Measurements from ENCODE around the gene MUC6.

MUC6 gene

GRCh38 chr11:1082728-1083620 is 46.5 kb upstream of the MUC6 start:
- TF ChIP-seq TOX (CRISPR knock-in tag; IDR thresholded peaks at IDR 0.05; ENCODE audit: borderline replicate concordance) (no peak), TCF4 (CRISPR knock-in tag; IDR thresholded peaks at IDR 0.05; ENCODE audit: borderline replicate concordance) (no peak), ARNTL (CRISPR knock-in tag; IDR thresholded peaks at IDR 0.05; ENCODE audit: borderline replicate concordance, low read depth) (no peak), RARB (CRISPR knock-in tag; IDR thresholded peaks at IDR 0.05) (no peak), TSHZ2 (CRISPR knock-in tag; IDR thresholded peaks at IDR 0.05) (no peak), OSR1 (CRISPR knock-in tag; IDR thresholded peaks at IDR 0.05) (no peak), CSDC2 (CRISPR knock-in tag; IDR thresholded peaks at IDR 0.05) (no peak), ZNF565 (CRISPR knock-in tag; conservative IDR thresholded peaks at IDR 0.05; ENCODE audit: low read depth) (no peak)
- TF ChIP-seq, protein P1, sequence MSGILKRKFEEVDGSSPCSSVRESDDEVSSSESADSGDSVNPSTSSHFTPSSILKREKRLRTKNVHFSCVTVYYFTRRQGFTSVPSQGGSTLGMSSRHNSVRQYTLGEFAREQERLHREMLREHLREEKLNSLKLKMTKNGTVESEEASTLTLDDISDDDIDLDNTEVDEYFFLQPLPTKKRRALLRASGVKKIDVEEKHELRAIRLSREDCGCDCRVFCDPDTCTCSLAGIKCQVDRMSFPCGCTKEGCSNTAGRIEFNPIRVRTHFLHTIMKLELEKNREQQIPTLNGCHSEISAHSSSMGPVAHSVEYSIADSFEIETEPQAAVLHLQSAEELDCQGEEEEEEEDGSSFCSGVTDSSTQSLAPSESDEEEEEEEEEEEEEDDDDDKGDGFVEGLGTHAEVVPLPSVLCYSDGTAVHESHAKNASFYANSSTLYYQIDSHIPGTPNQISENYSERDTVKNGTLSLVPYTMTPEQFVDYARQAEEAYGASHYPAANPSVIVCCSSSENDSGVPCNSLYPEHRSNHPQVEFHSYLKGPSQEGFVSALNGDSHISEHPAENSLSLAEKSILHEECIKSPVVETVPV (CRISPR knock-in tag; IDR thresholded peaks at IDR 0.05) = no peak
- peak; percentile 14; the same call in 2 of the 3 replicates for ATAC-seq

- ATAC-seq = no peak; the same call in 2 of the 3 replicates
- TF ChIP-seq TSHZ2 (CRISPR knock-in tag; IDR thresholded peaks at IDR 0.05) (no peak), ESRRG (CRISPR knock-in tag; IDR thresholded peaks at IDR 0.05) (no peak), OSR1 (CRISPR knock-in tag; IDR thresholded peaks at IDR 0.05) (no peak), ISL1 (CRISPR knock-in tag; IDR thresholded peaks at IDR 0.05) (no peak), ARNTL (CRISPR knock-in tag; IDR thresholded peaks at IDR 0.05; ENCODE audit: borderline replicate concordance, low read depth) (no peak), ZC3H10 (CRISPR knock-in tag; IDR thresholded peaks at IDR 0.05) (no peak)
- TF ChIP-seq, protein P2, sequence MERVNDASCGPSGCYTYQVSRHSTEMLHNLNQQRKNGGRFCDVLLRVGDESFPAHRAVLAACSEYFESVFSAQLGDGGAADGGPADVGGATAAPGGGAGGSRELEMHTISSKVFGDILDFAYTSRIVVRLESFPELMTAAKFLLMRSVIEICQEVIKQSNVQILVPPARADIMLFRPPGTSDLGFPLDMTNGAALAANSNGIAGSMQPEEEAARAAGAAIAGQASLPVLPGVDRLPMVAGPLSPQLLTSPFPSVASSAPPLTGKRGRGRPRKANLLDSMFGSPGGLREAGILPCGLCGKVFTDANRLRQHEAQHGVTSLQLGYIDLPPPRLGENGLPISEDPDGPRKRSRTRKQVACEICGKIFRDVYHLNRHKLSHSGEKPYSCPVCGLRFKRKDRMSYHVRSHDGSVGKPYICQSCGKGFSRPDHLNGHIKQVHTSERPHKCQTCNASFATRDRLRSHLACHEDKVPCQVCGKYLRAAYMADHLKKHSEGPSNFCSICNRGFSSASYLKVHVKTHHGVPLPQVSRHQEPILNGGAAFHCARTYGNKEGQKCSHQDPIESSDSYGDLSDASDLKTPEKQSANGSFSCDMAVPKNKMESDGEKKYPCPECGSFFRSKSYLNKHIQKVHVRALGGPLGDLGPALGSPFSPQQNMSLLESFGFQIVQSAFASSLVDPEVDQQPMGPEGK (CRISPR knock-in tag; IDR thresholded peaks at IDR 0.05; ENCODE audit: borderline replicate concordance) = no peak
- TF ChIP-seq, protein P3, sequence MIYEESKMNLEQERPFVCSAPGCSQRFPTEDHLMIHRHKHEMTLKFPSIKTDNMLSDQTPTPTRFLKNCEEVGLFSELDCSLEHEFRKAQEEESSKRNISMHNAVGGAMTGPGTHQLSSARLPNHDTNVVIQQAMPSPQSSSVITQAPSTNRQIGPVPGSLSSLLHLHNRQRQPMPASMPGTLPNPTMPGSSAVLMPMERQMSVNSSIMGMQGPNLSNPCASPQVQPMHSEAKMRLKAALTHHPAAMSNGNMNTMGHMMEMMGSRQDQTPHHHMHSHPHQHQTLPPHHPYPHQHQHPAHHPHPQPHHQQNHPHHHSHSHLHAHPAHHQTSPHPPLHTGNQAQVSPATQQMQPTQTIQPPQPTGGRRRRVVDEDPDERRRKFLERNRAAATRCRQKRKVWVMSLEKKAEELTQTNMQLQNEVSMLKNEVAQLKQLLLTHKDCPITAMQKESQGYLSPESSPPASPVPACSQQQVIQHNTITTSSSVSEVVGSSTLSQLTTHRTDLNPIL (CRISPR knock-in tag; IDR thresholded peaks at IDR 0.05; ENCODE audit: low read depth) = no peak
Observed at GRCh38 chr11:1082346-1082727, 45.8 kb upstream of the MUC6 start.

DNA sequence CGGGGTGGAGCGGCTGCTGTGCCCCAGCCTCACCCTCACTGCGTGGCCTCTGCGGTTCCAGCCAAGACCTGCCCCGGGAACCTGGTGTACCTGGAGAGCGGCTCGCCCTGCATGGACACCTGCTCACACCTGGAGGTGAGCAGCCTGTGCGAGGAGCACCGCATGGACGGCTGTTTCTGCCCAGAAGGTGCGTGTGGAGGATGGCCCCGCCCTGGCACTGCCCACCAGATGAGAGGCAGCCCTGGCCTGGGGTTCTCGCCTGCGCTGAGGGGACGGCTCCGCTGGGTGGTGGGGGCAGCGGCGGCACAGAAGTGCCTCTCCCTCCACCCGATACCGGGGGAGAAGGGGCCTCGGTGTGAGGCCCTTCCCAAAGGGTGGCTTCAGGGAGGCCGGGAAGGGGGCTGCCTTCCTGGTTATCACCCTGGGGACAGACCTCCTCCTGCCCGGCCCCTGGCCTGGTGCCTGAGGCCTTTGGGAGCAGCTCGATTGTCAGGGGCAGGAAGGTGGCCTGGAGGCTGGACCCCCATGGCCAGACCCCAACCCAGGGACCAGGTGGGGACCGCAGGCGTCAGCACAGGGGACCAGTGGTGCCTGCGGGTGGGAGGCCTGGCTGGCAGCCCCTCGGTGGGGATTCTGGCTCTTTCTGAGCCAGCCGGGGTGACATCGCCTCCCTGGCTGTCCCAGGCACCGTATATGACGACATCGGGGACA is 45.2 kb upstream of the MUC6 start:
- ATAC-seq = no peak
- no peak for TF ChIP-seq ESRRG (CRISPR knock-in tag; IDR thresholded peaks at IDR 0.05)
- TF ChIP-seq, protein P1 (CRISPR knock-in tag; IDR thresholded peaks at IDR 0.05) = no peak
- TF ChIP-seq GLIS3 (CRISPR knock-in tag; IDR thresholded peaks at IDR 0.05) = no peak
- no peak for TF ChIP-seq ZFP3 (CRISPR knock-in tag; IDR thresholded peaks at IDR 0.05)
- TF ChIP-seq ARNTL (CRISPR knock-in tag; IDR thresholded peaks at IDR 0.05; ENCODE audit: borderline replicate concordance, low read depth) = no peak
- no peak for TF ChIP-seq TSHZ2 (CRISPR knock-in tag; IDR thresholded peaks at IDR 0.05)
- no peak for TF ChIP-seq CSDC2 (CRISPR knock-in tag; IDR thresholded peaks at IDR 0.05)
- TF ChIP-seq OSR1 (CRISPR knock-in tag; IDR thresholded peaks at IDR 0.05) = no peak
- no peak for TF ChIP-seq PPARA (CRISPR knock-in tag; IDR thresholded peaks at IDR 0.05; ENCODE audit: borderline replicate concordance)

Measured in SK-N-SH treated with all-trans-retinoic acid at 6 μM for 48 hours (cell line).